Fibroblast of lung (primary cell): ENCODE results near the gene ARHGEF4. TPM values are rescaled to one million over a fixed set of nuclear protein-coding genes. Genes with fewer than 3 reads are reported as not detected.

ENCODE experiments used
- DNase-seq, 2 donors: peaks; one replicate each; pipeline versions ENCODE4 v3.0.0 to v3.0.0-alpha.2; 2010; ENCODE audit warnings: low read depth in 2 of 2
- H2AFZ ChIP-seq: 2 replicates; pipeline ENCODE4 v1.5.1; 2012; ENCODE audit warnings: low read length, control low read depth, inconsistent platforms
- H3K27ac ChIP-seq: 2 replicates; pipeline ENCODE4 v1.5.1; 2011; ENCODE audit warnings: low read length, control low read depth; ENCODE audit not compliant: insufficient read depth
- H3K27me3 ChIP-seq: 2 replicates; pipeline ENCODE4 v1.5.1; 2011; ENCODE audit warnings: mild to moderate bottlenecking, low read length; ENCODE audit not compliant: control insufficient read depth, insufficient read depth
- H3K36me3 ChIP-seq: 2 replicates; pipeline ENCODE4 v1.5.1; 2011; ENCODE audit warnings: low read length; ENCODE audit not compliant: control insufficient read depth, insufficient read depth
- H3K4me1 ChIP-seq: 2 replicates; pipeline ENCODE4 v1.5.1; 2011; ENCODE audit warnings: low read length; ENCODE audit not compliant: control insufficient read depth, insufficient read depth; ENCODE audit errors: extremely low read depth
- H3K4me2 ChIP-seq: 2 replicates; pipeline ENCODE4 v1.5.1; 2011; ENCODE audit warnings: low read length, control low read depth; ENCODE audit not compliant: insufficient read depth; ENCODE audit errors: extremely low read depth
- H3K4me3 ChIP-seq, 4 experiments: fragments of 200-600 bp in 1 of 4; sonication (generic) in 1 of 4; replicated peaks in 1 of 4; 2 replicates each; pipeline ENCODE4 v1.5.1; 2011 to 2016; ENCODE audit warnings: low read length in 4 of 4, low read depth in 3 of 4, mild to moderate bottlenecking in 3 of 4, control low read depth in 2 of 4, inconsistent platforms in 1 of 4, mixed read lengths in 1 of 4; ENCODE audit not compliant: insufficient read depth in 1 of 4; ENCODE audit errors: control extremely low read depth in 1 of 4
- H3K79me2 ChIP-seq: 2 replicates; pipeline ENCODE4 v1.5.1; 2012; ENCODE audit warnings: mild to moderate bottlenecking, low read length, inconsistent platforms; ENCODE audit not compliant: control insufficient read depth, insufficient read depth
- H3K9ac ChIP-seq: 2 replicates; pipeline ENCODE4 v1.5.1; 2011; ENCODE audit warnings: mild to moderate bottlenecking, low read length, control low read depth; ENCODE audit not compliant: insufficient read depth
- H3K9me3 ChIP-seq: 2 replicates; pipeline ENCODE4 v1.5.1; 2012; ENCODE audit warnings: low read depth, low read length; ENCODE audit not compliant: control insufficient read depth, insufficient read depth
- H4K20me1 ChIP-seq: 2 replicates; pipeline ENCODE4 v1.5.1; 2011; ENCODE audit warnings: low read length; ENCODE audit not compliant: control insufficient read depth, insufficient read depth; ENCODE audit errors: extremely low read depth
- EZH2 ChIP-seq: IDR thresholded peaks from 2 replicates; pipeline ENCODE4 v1.5.1; 2012; ENCODE audit warnings: low read length, control low read depth, mild to moderate bottlenecking; ENCODE audit errors: missing control alignments
- polyA plus RNA-seq, 2 donors: library from polyadenylated mRNA; depleted of rRNA in 1 of 2; stranded (reverse) in 1 of 2; unstranded in 1 of 2; fragments of >200 nt; gene quantifications; 2 replicates each; pipeline ENCODE4 v1.2.1, GENCODE V29; 2011 to 2012; ENCODE audit warnings: missing spikeins in 1 of 2
- total RNA-seq: library from RNA; depleted of rRNA; stranded (reverse); fragments of >200 nt; gene quantifications from 2 replicates; pipeline ENCODE4 v1.2.1, GENCODE V29; 2014
- TF ChIP-seq, protein P1 (sequence below), 2 donors: IDR thresholded peaks in 1 of 2; conservative IDR thresholded peaks in 1 of 2; 1 replicate in 1 of 2; 2 replicates in 1 of 2; pipeline ENCODE4 v1.5.1; 2011 to 2012; ENCODE audit warnings: low read length in 2 of 2, control low read depth in 1 of 2, inconsistent platforms in 1 of 2, low read depth in 1 of 2, mild to moderate bottlenecking in 1 of 2

Gene ARHGEF4
- total and polyA plus RNA-seq, 2 donors (not counting 1 experiment from before 2014, with no cell fraction given), result 0.05 to 0.83 TPM

DNA sequence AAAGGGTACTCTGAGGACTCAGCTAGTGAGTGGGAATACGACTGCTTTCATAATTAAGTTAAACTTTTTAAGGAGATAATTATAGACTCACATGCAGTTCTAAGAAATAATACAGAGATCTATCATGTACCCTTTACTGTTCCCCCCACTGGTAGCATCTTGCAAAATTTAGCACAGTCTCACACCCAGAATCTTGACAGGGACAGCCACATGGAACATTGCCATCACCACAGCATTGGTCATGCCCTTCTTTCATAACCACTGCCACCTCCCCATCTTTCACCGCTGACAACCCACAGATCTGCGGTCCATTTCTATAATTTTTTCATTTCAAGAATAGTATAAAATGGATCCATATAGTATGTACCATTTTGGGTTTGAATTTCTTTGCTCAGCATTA, 37.8 kb downstream of the ARHGEF4 start:
- H2AFZ ChIP-seq, result no peak overlapping the region
- no peaks in the 10 kb centered on the region for H3K27me3 ChIP-seq
- H3K79me2 ChIP-seq, result no peaks in the 10 kb centered on the region
- no peaks in the 10 kb centered on the region for H3K9me3 ChIP-seq
- H3K36me3 ChIP-seq, result no peaks in the 10 kb centered on the region
- H4K20me1 ChIP-seq, result no peaks in the 10 kb centered on the region
- no peak overlapping the region for H3K4me2 ChIP-seq
- H3K4me3 ChIP-seq, result no peak overlapping the region
- no peak for DNase-seq
- H3K4me1 ChIP-seq, result no peaks in the 10 kb centered on the region
- H3K27ac ChIP-seq, result no peak overlapping the region
- no peak overlapping the region for H3K9ac ChIP-seq
- no peak for TF ChIP-seq EZH2

DNA sequence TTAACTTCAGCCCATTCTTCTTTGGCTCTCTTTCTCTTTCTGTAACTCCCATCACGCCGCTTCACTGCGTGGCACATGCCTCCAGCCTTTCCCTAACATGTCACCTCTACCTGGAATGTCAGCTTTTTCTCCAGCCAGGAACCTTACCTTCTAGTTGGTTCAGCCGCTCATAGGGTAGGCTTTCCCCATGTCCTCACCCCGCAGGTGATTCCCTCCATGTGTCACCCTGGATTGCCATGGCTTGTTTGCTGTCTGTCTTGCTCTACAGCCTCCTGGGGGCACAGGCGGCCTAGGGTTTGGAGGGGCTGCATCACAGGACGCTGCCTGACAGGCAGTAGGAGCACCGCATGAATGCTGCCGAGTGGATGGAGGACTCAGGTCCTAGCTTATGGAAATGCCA, 39.2 kb downstream of the ARHGEF4 start:
- no peaks in the 10 kb centered on the region for H4K20me1 ChIP-seq
- no peak for DNase-seq
- no peak overlapping the region for H3K27ac ChIP-seq
- no peaks in the 10 kb centered on the region for H3K9me3 ChIP-seq
- no peaks in the 10 kb centered on the region for H3K4me1 ChIP-seq
- no peaks in the 10 kb centered on the region for H3K79me2 ChIP-seq
- H3K27me3 ChIP-seq, result no peaks in the 10 kb centered on the region
- no peaks in the 10 kb centered on the region for H3K36me3 ChIP-seq
- no peak overlapping the region for H2AFZ ChIP-seq
- TF ChIP-seq EZH2, result no peak
- TF ChIP-seq, protein P1, sequence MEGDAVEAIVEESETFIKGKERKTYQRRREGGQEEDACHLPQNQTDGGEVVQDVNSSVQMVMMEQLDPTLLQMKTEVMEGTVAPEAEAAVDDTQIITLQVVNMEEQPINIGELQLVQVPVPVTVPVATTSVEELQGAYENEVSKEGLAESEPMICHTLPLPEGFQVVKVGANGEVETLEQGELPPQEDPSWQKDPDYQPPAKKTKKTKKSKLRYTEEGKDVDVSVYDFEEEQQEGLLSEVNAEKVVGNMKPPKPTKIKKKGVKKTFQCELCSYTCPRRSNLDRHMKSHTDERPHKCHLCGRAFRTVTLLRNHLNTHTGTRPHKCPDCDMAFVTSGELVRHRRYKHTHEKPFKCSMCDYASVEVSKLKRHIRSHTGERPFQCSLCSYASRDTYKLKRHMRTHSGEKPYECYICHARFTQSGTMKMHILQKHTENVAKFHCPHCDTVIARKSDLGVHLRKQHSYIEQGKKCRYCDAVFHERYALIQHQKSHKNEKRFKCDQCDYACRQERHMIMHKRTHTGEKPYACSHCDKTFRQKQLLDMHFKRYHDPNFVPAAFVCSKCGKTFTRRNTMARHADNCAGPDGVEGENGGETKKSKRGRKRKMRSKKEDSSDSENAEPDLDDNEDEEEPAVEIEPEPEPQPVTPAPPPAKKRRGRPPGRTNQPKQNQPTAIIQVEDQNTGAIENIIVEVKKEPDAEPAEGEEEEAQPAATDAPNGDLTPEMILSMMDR (conservative IDR thresholded peaks at IDR 0.05 in 1 of 2, IDR thresholded peaks at IDR 0.05 in 1 of 2; ENCODE audit: low read depth in 1 of 2, low read length in 2 of 2), result no peak
- no peak overlapping the region for H3K9ac ChIP-seq
- no peak overlapping the region for H3K4me3 ChIP-seq
- H3K4me2 ChIP-seq, result no peak overlapping the region

DNA sequence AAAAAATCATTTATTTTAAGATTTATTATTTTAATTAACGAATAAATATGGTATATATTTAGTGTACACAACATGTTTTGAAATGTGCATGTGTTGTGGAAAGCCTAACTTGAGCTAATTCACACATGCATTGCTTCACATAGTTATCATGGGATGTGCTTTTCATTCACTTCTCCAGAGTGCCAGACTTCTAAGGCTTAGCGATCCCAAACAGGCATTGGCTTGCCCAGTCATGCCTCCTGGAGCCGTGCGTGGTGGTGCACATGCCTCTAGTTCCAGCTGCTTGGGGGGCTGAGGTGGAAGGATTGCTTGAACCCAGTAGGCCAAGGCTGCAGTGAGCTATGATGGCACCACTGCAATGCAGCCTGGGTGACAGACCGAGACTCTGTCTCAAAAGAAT, 40.5 kb downstream of the ARHGEF4 start:
- Histone ChIP-seq H3K27ac (no peak overlapping the region), H3K36me3 (no peaks in the 10 kb centered on the region), H3K9ac (no peak overlapping the region), H3K4me3 (no peak overlapping the region), H3K9me3 (no peaks in the 10 kb centered on the region), H4K20me1 (no peaks in the 10 kb centered on the region), H3K79me2 (no peaks in the 10 kb centered on the region), H3K4me1 (no peaks in the 10 kb centered on the region), H3K27me3 (no peaks in the 10 kb centered on the region), H2AFZ (no peak overlapping the region), H3K4me2 (no peak overlapping the region)
- TF ChIP-seq, protein P1 (conservative IDR thresholded peaks at IDR 0.05 in 1 of 2, IDR thresholded peaks at IDR 0.05 in 1 of 2; ENCODE audit: low read depth in 1 of 2, low read length in 2 of 2), result no peak
- TF ChIP-seq EZH2, result no peak
- no peak for DNase-seq
